ENCODE results near the gene SNAPIN. TPM values are rescaled to one million over a fixed set of nuclear protein-coding genes. Genes with fewer than 3 reads are reported as not detected.

Gene SNAPIN
- total and polyA plus RNA-seq, 9 of the 15 experiments (the other 6 are each of a cell fraction or from before 2014, with no cell fraction given) = 11.2 to 43.9 (median 32.3) TPM

- TF ChIP-seq RCOR1 (IDR thresholded peaks at IDR 0.05; ENCODE audit: borderline replicate concordance in 1 of 2, low read depth in 2 of 2, low read length in 2 of 2) = 0 out of 4 replicates have a peak, but pooled peaks of 1 of the 2 experiments have one; percentile 31
- TF ChIP-seq ZNF324 (CRISPR knock-in tag; IDR thresholded peaks at IDR 0.05) = no peak
- no peak for TF ChIP-seq SLC30A9 (CRISPR knock-in tag; IDR thresholded peaks at IDR 0.05)
- no peak for TF ChIP-seq MXD1 (CRISPR knock-in tag; IDR thresholded peaks at IDR 0.05; ENCODE audit: borderline replicate concordance, poor library complexity, severe bottlenecking)
- no peak for TF ChIP-seq ZSCAN29 (IDR thresholded peaks at IDR 0.05)
- TF ChIP-seq TEAD4 (IDR thresholded peaks at IDR 0.05; ENCODE audit: low read length) = 0 out of 2 replicates have a peak, but pooled peaks have one; percentile 17
- 0 out of 2 replicates have a peak, but pooled peaks have one; percentile 54 for TF ChIP-seq TEAD4 (CRISPR knock-in tag; IDR thresholded peaks at IDR 0.05; ENCODE audit: borderline replicate concordance)
- no peak for TF ChIP-seq LCOR (CRISPR knock-in tag; IDR thresholded peaks at IDR 0.05)
- peak; percentile 92 for TF ChIP-seq ZBTB7A (IDR thresholded peaks at IDR 0.05; ENCODE audit: borderline replicate concordance, control insufficient read depth, low read depth, low read length)
- TF ChIP-seq SIN3A (IDR thresholded peaks at IDR 0.05; ENCODE audit: borderline replicate concordance in 2 of 2, control insufficient read depth in 1 of 2, low read depth in 2 of 2, low read length in 2 of 2) = no peak
- TF ChIP-seq ZBTB8A (IDR thresholded peaks at IDR 0.05; ENCODE audit: partially characterized antibody) = no peak
- TF ChIP-seq DEAF1 (CRISPR knock-in tag; IDR thresholded peaks at IDR 0.05) = peak; percentile 86
- TF ChIP-seq FOXA3 (CRISPR knock-in tag; conservative IDR thresholded peaks at IDR 0.05 in 1 of 2, IDR thresholded peaks at IDR 0.05 in 1 of 2) = no peak
- no peak for TF ChIP-seq ZBTB49 (CRISPR knock-in tag; IDR thresholded peaks at IDR 0.05; ENCODE audit: borderline replicate concordance)
- no peak for TF ChIP-seq KAT2B (IDR thresholded peaks at IDR 0.05; ENCODE audit: low read depth, low read length)
- no peak for TF ChIP-seq HNRNPK (IDR thresholded peaks at IDR 0.05; ENCODE audit: low read depth, low read length, poor library complexity, severe bottlenecking)
- peak; percentile 34 for TF ChIP-seq EGR1 (conservative IDR thresholded peaks at IDR 0.05)
- TF ChIP-seq MTF1 (CRISPR knock-in tag; IDR thresholded peaks at IDR 0.05; ENCODE audit: borderline replicate concordance) = no peak
- peak; percentile 43; the same call in 1 of the 2 replicates for TF ChIP-seq FOXP1 (CRISPR knock-in tag; IDR thresholded peaks at IDR 0.05)
- peak; percentile 77 for TF ChIP-seq SMC3 (conservative IDR thresholded peaks at IDR 0.05; ENCODE audit: insufficient read depth, low read depth, low read length)
- TF ChIP-seq CC2D1A (IDR thresholded peaks at IDR 0.05) = peak; percentile 64
- no peak for TF ChIP-seq MTA1 (IDR thresholded peaks at IDR 0.05; ENCODE audit: borderline replicate concordance)
Measured at GRCh38 chr1:153677718-153678518, 19.4 kb downstream of the SNAPIN start (continued).

All from K562 (cell line).